HepG2 (cell line): ENCODE results near the gene RNF208. TPM values are rescaled to one million over a fixed set of nuclear protein-coding genes. Genes with fewer than 3 reads are reported as not detected.

Experiments
- ATAC-seq: fragments of 200-7000 bp; cut with Tn5 transposase; 3 replicates; pipeline ENCODE4 v1.9.1; 2020; ENCODE audit warnings: mild to moderate bottlenecking, moderate library complexity
- BruUV-seq: library from RNA; stranded (reverse); fragments of 400-500 nt; replicated peaks from 2 replicates; lab custom pipeline; 2021; lab: Mats Ljungman, UMichigan
- CTCF ChIA-PET: fragments of 300-600 bp; formaldehyde crosslinking; extraction: SDS; loops from one replicate; lab custom pipeline; 2021; ENCODE audit warnings: low total read pairs, inconsistent platforms, low intra/inter-chr PET ratio; lab: Yijun Ruan, JAX
- POLR2A ChIA-PET: fragments of 350-600 bp; sonication (Branson Sonifier 250); formaldehyde crosslinking; loops from one replicate; lab custom pipeline; 2020; ENCODE audit warnings: antibody characterized with exemption, inconsistent platforms; lab: Yijun Ruan, JAX
- DNase-seq: peaks from one replicate; pipeline ENCODE4 v3.0.0-alpha.2; 2015; ENCODE audit warnings: low spot score
- FAIRE-seq: peaks from 3 replicates; lab custom pipeline; 2011; peaks lifted over from hg19 to GRCh38; lab: Jason Lieb, UNC
- H2AFZ ChIP-seq: one replicate; pipeline ENCODE4 v1.6.1; 2011; ENCODE audit warnings: low read length, inconsistent platforms
- H3K27ac ChIP-seq: fragments of 300-600 bp; 3 replicates; pipeline ENCODE4 v1.8.0; 2011; ENCODE audit warnings: mixed run types, mild to moderate bottlenecking, mixed read lengths, low read length, inconsistent platforms; ENCODE audit not compliant: insufficient read depth; ENCODE audit errors: extremely low read length
- H3K27me3 ChIP-seq, 2 experiments: fragments of 200-600 bp in 1 of 2; 2 replicates in 1 of 2; 3 replicates in 1 of 2; pipeline versions ENCODE4 v1.6.0 to v1.8.0; 2011; ENCODE audit warnings: low read length in 2 of 2, mild to moderate bottlenecking in 2 of 2, moderate library complexity in 2 of 2, inconsistent platforms in 1 of 2; ENCODE audit not compliant: insufficient read depth in 2 of 2, control insufficient read depth in 1 of 2
- H3K36me3 ChIP-seq, 2 experiments: fragments of 200-600 bp in 1 of 2; replicated peaks in 1 of 2; 2 replicates in 1 of 2; 3 replicates in 1 of 2; pipeline versions ENCODE4 v1.5.1 to v1.8.0; 2011; ENCODE audit warnings: low read length in 2 of 2, inconsistent platforms in 1 of 2; ENCODE audit not compliant: insufficient read depth in 2 of 2, control insufficient read depth in 1 of 2
- H3K4me1 ChIP-seq: 2 replicates; pipeline ENCODE4 v1.5.1; 2012; ENCODE audit warnings: low read length, inconsistent platforms; ENCODE audit not compliant: insufficient read depth
- H3K4me2 ChIP-seq: 2 replicates; pipeline ENCODE4 v1.6.0; 2011; ENCODE audit warnings: low read depth, low read length, inconsistent platforms
- H3K4me3 ChIP-seq, 3 experiments: fragments of 200-600 bp in 1 of 3; sonication (generic), shearing (Covaris generic) in 1 of 3; replicated peaks in 1 of 3; 2 replicates each; pipeline ENCODE4 v1.5.1; 2011 to 2016; ENCODE audit warnings: low read length in 3 of 3, inconsistent platforms in 2 of 3, low read depth in 2 of 3, mild to moderate bottlenecking in 2 of 3, control low read depth in 1 of 3, mixed read lengths in 1 of 3; ENCODE audit not compliant: insufficient read depth in 1 of 3
- H3K79me2 ChIP-seq: one replicate; pipeline ENCODE4 v1.6.1; 2011; ENCODE audit warnings: low read length, inconsistent platforms; ENCODE audit not compliant: insufficient read depth
- H3K9ac ChIP-seq: 2 replicates; pipeline ENCODE4 v1.6.0; 2011; ENCODE audit warnings: mild to moderate bottlenecking, low read depth, low read length, inconsistent platforms; ENCODE audit not compliant: insufficient read depth
- H3K9me3 ChIP-seq: 2 replicates; pipeline ENCODE4 v1.5.1; 2012; ENCODE audit warnings: mild to moderate bottlenecking, low read length
- H4K20me1 ChIP-seq: 2 replicates; pipeline ENCODE4 v1.6.0; 2011; ENCODE audit warnings: inconsistent platforms, mild to moderate bottlenecking, low read length, moderate library complexity; ENCODE audit not compliant: insufficient read depth
- CBFB ChIP-seq: sonication (generic); formaldehyde crosslinking; IDR thresholded peaks from 2 replicates; pipeline ENCODE4 v1.4.0; 2020; ENCODE audit warnings: missing genetic modification reagents
- MAF1 ChIP-seq: sonication (generic); formaldehyde crosslinking; IDR thresholded peaks from 2 replicates; pipeline ENCODE4 v1.5.0; 2020; ENCODE audit warnings: missing genetic modification reagents, borderline replicate concordance
- MED8 ChIP-seq: sonication (generic); formaldehyde crosslinking; IDR thresholded peaks from 2 replicates; pipeline ENCODE4 v1.8.1; 2023; ENCODE audit warnings: mild to moderate bottlenecking, missing genetic modification reagents; ENCODE audit not compliant: insufficient replicate concordance
- MXI1 ChIP-seq: IDR thresholded peaks from 3 replicates; pipeline ENCODE4 v1.6.1; 2012; ENCODE audit warnings: low read depth, low read length, inconsistent platforms, borderline replicate concordance
- NKX3-1 ChIP-seq: sonication (generic); formaldehyde crosslinking; IDR thresholded peaks from 2 replicates; pipeline ENCODE4 v1.5.0; 2020; ENCODE audit warnings: missing genetic modification reagents
- NR2F6 ChIP-seq, 2 experiments: IDR thresholded peaks; 2 replicates each; pipeline ENCODE4 v1.6.1; 2016; ENCODE audit warnings: antibody characterized with exemption in 1 of 2, mild to moderate bottlenecking in 1 of 2
- RXRB ChIP-seq: IDR thresholded peaks from 2 replicates; pipeline ENCODE4 v1.6.1; 2016; ENCODE audit warnings: borderline replicate concordance, missing genetic modification reagents, missing compliant biosample characterization
- SAP130 ChIP-seq: IDR thresholded peaks from 2 replicates; pipeline ENCODE4 v1.6.1; 2016; ENCODE audit warnings: low read depth
- ZNF264 ChIP-seq: sonication (generic); formaldehyde crosslinking; IDR thresholded peaks from 2 replicates; pipeline ENCODE4 v1.4.0; 2020; ENCODE audit warnings: missing genetic modification reagents
- ZNF44 ChIP-seq: sonication (generic); formaldehyde crosslinking; IDR thresholded peaks from 2 replicates; pipeline ENCODE4 v1.5.1; 2020; ENCODE audit warnings: mild to moderate bottlenecking, missing genetic modification reagents
- ZNF546 ChIP-seq: sonication (generic); formaldehyde crosslinking; conservative IDR thresholded peaks from 2 replicates; pipeline ENCODE4 v1.8.1; 2023; ENCODE audit warnings: mild to moderate bottlenecking, missing genetic modification reagents
- ZSCAN22 ChIP-seq: sonication (generic); formaldehyde crosslinking; IDR thresholded peaks from 2 replicates; pipeline ENCODE4 v1.4.0; 2020; ENCODE audit warnings: mild to moderate bottlenecking, missing genetic modification reagents
- WGBS: methylation state at CpG from one replicate; pipeline ENCODE4 v1.1.6; 2017; ENCODE audit warnings: low lambda C conversion rate; 5-methylcytosine and 5-hydroxymethylcytosine counted together
- in situ Hi-C: cut with HindIII; loops from 2 replicates; pipeline ENCODE4 v1.10.0; 2017; ENCODE audit warnings: low pct_unique_long_range_greater_than_20kb; ENCODE audit not compliant: extremely low pct_ligation_motif_present
- intact Hi-C: fragments of 100-400 bp; cut with micrococcal nuclease; formaldehyde crosslinking; loops from one replicate; pipeline ENCODE4 v1.10.0; 2022; ENCODE audit not compliant: unreplicated experiment
- polyA plus RNA-seq, 8 experiments: library from polyadenylated mRNA; depleted of rRNA in 3 of 8; stranded (reverse) in 7 of 8; unstranded in 1 of 8; fragments of >200 nt; fragmentation: Illumina TruSeq in 4 of 8; extraction: Trizol in 4 of 8; gene quantifications; 2 replicates each; pipeline versions ENCODE4 v1.2.1 to v1.2.3, GENCODE V29; 2011 to 2016; ENCODE audit warnings: low read depth in 4 of 8, missing spikeins in 1 of 8, mixed read lengths in 1 of 8; ENCODE audit not compliant: insufficient read depth in 1 of 8
- total RNA-seq, 5 experiments: library from RNA; depleted of rRNA; stranded (reverse); fragments of >200 nt; fragmentation: Illumina TruSeq; extraction: Trizol; gene quantifications; 2 replicates each; pipeline ENCODE4 v1.2.3, GENCODE V29; 2016; ENCODE audit warnings: low read depth in 1 of 5
- TF ChIP-seq, protein P1 (sequence below): sonication (generic); formaldehyde crosslinking; IDR thresholded peaks from 2 replicates; pipeline ENCODE4 v1.5.1; 2020; ENCODE audit warnings: missing genetic modification reagents, mild to moderate bottlenecking, borderline replicate concordance
- TF ChIP-seq, protein P2 (sequence below): sonication (generic); formaldehyde crosslinking; IDR thresholded peaks from 2 replicates; pipeline ENCODE4 v1.5.1; 2020; ENCODE audit warnings: missing genetic modification reagents, mild to moderate bottlenecking, borderline replicate concordance
- TF ChIP-seq, protein P3 (sequence below), 2 experiments: sonication (generic) in 1 of 2; formaldehyde crosslinking in 1 of 2; IDR thresholded peaks; 2 replicates each; pipeline versions ENCODE4 v1.6.1 to v1.9.0; 2014 to 2022; ENCODE audit warnings: antibody characterized with exemption in 1 of 2, borderline replicate concordance in 1 of 2, inconsistent platforms in 1 of 2, low read depth in 1 of 2, missing genetic modification reagents in 1 of 2

The RNF208 gene
- total and polyA plus RNA-seq, 2 of the 13 experiments (the other 11 are each of a cell fraction or from before 2014, with no cell fraction given): 1.6 to 2.1 TPM

DNA sequence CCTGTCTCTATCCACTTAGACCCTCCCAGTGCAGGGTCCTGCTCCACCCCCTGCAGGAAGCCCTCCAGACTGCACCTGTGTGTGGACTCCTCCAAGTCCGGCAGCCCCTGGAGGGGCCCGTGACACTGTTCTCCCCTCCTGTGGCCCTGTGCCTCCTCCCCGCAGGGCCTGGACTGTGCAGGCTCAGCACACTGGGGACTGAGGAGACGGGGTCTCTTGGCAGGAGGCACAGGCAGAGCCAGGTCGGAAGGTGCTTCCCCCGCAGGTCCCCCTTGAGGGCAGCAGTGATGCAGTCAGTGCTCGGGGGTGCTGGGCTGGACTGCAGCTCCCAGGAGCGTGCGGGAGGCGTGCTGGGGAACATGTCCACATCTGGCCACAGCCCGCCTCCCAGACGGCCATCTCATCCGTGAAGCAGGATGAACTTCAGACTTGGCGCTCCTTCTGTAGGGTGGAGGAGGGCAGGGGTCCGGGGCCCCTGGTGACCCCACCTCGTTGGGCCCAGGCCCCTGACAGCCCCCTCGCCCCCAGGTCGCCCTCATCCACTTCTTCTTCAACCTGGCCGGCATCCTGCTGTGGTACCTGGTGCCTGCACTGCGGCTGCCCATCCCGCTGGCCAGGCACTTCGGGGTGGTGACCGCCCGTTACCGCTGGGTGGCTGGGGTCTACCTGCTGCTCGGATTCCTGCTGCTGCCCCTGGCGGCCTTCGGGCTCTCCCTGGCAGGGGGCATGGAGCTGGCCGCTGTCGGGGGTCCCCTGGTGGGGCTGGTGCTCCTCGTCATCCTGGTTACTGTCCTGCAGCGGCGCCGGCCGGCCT, 13.6 kb upstream of the RNF208 start:
- H3K27ac ChIP-seq: peak overlapping the region; percentile 68
- peak; percentile 45 for DNase-seq
- WGBS: 0% methylated on average over 3 of the region's 35 CpGs
- peak; percentile 53 for ATAC-seq
- CTCF ChIA-PET: interaction anchor here (0.9 to 2.6 kb wide), 10 partner anchors 12 to 117 kb away, joined by 3 to 19 read pairs (median 3); partner anchors contain the start of genes ANAPC2, SSNA1 and TOR4A
- no peak for FAIRE-seq
- no TSS peak for BruUV-seq
- no peaks in the 10 kb centered on the region for H4K20me1 ChIP-seq
- H3K9ac ChIP-seq: peak overlapping the region; percentile 72
- intact Hi-C loops (loop anchor here (2.0 kb wide), 1 partner anchor 13 kb away; the partner anchor contains the start of gene RNF208), in situ Hi-C loops (no loop called here)
- no peaks in the 10 kb centered on the region for H3K9me3 ChIP-seq
- no peaks in the 10 kb centered on the region for H3K36me3 ChIP-seq
- H2AFZ ChIP-seq: no peak overlapping the region
- no peaks in the 10 kb centered on the region for H3K27me3 ChIP-seq
- H3K79me2 ChIP-seq: peaks cover 15% of the 10 kb centered on the region
- POLR2A ChIA-PET: interaction anchor here (0.7 to 7.4 kb wide), 14 partner anchors 8 to 180 kb away, joined by 4 to 78 read pairs (median 7); partner anchors contain the start of genes ANAPC2, CYSRT1, MAN1B1 and NELFB
- H3K4me3 ChIP-seq: peak overlapping the region; percentile 67 to 81 (median 72)
- H3K4me2 ChIP-seq: peak overlapping the region; percentile 85
- peaks cover 59% of the 10 kb centered on the region for H3K4me1 ChIP-seq
- TF ChIP-seq ZNF44 (CRISPR knock-in tag): 0 out of 2 replicates have a peak, but pooled peaks have one; percentile 35
- peak; percentile 19; the same call in 1 of the 2 replicates for TF ChIP-seq CBFB (CRISPR knock-in tag)
- peak; percentile 59 for TF ChIP-seq ZNF546 (CRISPR knock-in tag)
- 0 out of 2 replicates have a peak, but pooled peaks have one; percentile 51 for TF ChIP-seq MAF1 (CRISPR knock-in tag)
- peak; percentile 1; the same call in 1 of the 3 replicates for TF ChIP-seq MXI1
- no peak for TF ChIP-seq ZSCAN22 (CRISPR knock-in tag)
- TF ChIP-seq, protein P1, sequence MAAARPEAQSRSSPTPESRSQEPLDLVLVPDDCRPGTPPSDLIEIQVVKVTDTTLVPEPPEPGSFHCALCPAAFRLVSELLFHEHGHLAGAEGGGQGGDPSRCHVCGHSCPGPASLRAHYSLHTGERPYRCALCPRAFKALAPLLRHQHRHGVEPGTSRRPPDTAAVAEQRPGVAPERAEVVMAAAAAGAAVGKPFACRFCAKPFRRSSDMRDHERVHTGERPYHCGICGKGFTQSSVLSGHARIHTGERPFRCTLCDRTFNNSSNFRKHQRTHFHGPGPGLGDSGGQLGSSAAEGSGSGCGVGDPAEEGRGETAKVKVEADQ (CRISPR knock-in tag): peak; percentile 59; the same call in 1 of the 2 replicates
- TF ChIP-seq, protein P2, sequence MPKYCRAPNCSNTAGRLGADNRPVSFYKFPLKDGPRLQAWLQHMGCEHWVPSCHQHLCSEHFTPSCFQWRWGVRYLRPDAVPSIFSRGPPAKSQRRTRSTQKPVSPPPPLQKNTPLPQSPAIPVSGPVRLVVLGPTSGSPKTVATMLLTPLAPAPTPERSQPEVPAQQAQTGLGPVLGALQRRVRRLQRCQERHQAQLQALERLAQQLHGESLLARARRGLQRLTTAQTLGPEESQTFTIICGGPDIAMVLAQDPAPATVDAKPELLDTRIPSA (CRISPR knock-in tag): 0 out of 2 replicates have a peak, but pooled peaks have one; percentile 44
- TF ChIP-seq, protein P3, sequence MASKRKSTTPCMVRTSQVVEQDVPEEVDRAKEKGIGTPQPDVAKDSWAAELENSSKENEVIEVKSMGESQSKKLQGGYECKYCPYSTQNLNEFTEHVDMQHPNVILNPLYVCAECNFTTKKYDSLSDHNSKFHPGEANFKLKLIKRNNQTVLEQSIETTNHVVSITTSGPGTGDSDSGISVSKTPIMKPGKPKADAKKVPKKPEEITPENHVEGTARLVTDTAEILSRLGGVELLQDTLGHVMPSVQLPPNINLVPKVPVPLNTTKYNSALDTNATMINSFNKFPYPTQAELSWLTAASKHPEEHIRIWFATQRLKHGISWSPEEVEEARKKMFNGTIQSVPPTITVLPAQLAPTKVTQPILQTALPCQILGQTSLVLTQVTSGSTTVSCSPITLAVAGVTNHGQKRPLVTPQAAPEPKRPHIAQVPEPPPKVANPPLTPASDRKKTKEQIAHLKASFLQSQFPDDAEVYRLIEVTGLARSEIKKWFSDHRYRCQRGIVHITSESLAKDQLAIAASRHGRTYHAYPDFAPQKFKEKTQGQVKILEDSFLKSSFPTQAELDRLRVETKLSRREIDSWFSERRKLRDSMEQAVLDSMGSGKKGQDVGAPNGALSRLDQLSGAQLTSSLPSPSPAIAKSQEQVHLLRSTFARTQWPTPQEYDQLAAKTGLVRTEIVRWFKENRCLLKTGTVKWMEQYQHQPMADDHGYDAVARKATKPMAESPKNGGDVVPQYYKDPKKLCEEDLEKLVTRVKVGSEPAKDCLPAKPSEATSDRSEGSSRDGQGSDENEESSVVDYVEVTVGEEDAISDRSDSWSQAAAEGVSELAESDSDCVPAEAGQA (IDR thresholded peaks at IDR 0.05; ENCODE audit: low read depth): no peak
- TF ChIP-seq, protein P3 (CRISPR knock-in tag; IDR thresholded peaks at IDR 0.05; ENCODE audit: borderline replicate concordance): no peak
- TF ChIP-seq MED8 (CRISPR knock-in tag): no peak
- TF ChIP-seq NKX3-1: peak; percentile 42; the same call in 1 of the 2 replicates
- TF ChIP-seq SAP130 (CRISPR knock-in tag): peak; percentile 84
- peak; percentile 7; the same call in 1 of the 2 replicates for TF ChIP-seq NR2F6 (IDR thresholded peaks at IDR 0.05)
- no peak for TF ChIP-seq NR2F6 (CRISPR knock-in tag; IDR thresholded peaks at IDR 0.05)
- TF ChIP-seq RXRB: peak; percentile 30; the same call in 1 of the 2 replicates
- peak; percentile 47; the same call in 1 of the 2 replicates for TF ChIP-seq ZNF264 (CRISPR knock-in tag)
